Left hindlimb (tissue), 1 donor: ENCODE measurements around the gene OR1A2.
"Not testable (repeated sequence)": the region's sequence is repeated elsewhere in the genome, so short reads cannot be mapped to it uniquely, and the experiment has no call there.

Experiments
- DNase-seq: peaks from one replicate; pipeline ENCODE4 v3.0.0-alpha.2; 2018

OR1A2 gene

GRCh38 chr17:3197219-3197618 is at the start of gene OR1A2:
Gene OR1A2 (plus strand): TSS chr17:3197519. CDS start chr17:3197519, 0 bp downstream.
- no peak for DNase-seq

GRCh38 chr17:3157218-3157617 is 40.1 kb upstream of the OR1A2 start:
- no peak for DNase-seq

- DNase-seq, result no peak
Observed at GRCh38 chr17:3167574-3167973, 29.7 kb upstream of the OR1A2 start.

- no peak for DNase-seq
Observed at GRCh38 chr17:3189961-3190360, 7.4 kb upstream of the OR1A2 start.

GRCh38 chr17:3207367-3207766 is 10.0 kb downstream of the OR1A2 start, which contains the start of gene OR1A1:
Gene OR1A1 (plus strand): TSS chr17:3207667. CDS start chr17:3215621, 7,954 bp downstream.
- DNase-seq, result no peak

- no peak for DNase-seq
Observed at GRCh38 chr17:3208484-3208883, 11.2 kb downstream of the OR1A2 start.

GRCh38 chr17:3213001-3213400 is 15.7 kb downstream of the OR1A2 start:
- no peak for DNase-seq

GRCh38 chr17:3213587-3213986 is 16.3 kb downstream of the OR1A2 start:
- no peak for DNase-seq

GRCh38 chr17:3219978-3220377 is 22.7 kb downstream of the OR1A2 start:
- DNase-seq, result not testable (repeated sequence)

- no peak for DNase-seq
Observed at GRCh38 chr17:3221850-3222249, 24.5 kb downstream of the OR1A2 start.

- no peak for DNase-seq
Observed at GRCh38 chr17:3222505-3222904, 25.2 kb downstream of the OR1A2 start.

- not testable (repeated sequence) for DNase-seq
Observed at GRCh38 chr17:3224721-3225352, 27.5 kb downstream of the OR1A2 start.

- DNase-seq, result not testable (repeated sequence)
Observed at GRCh38 chr17:3232300-3232699, 35.0 kb downstream of the OR1A2 start.

GRCh38 chr17:3238685-3239084 is 41.4 kb downstream of the OR1A2 start:
- DNase-seq, result not testable (repeated sequence)

GRCh38 chr17:3241044-3241443 is 43.7 kb downstream of the OR1A2 start:
- not testable (repeated sequence) for DNase-seq

GRCh38 chr17:3244841-3245240 is 47.5 kb downstream of the OR1A2 start:
- DNase-seq, result not testable (repeated sequence)
